ENCODE measurements around the gene NAXE.
"Not testable (repeated sequence)": the region's sequence is repeated elsewhere in the genome, so short reads cannot be mapped to it uniquely, and the experiment has no call there.

NAXE gene

GRCh38 chr1:156591432-156592157 is at the start of gene NAXE:
Gene NAXE (plus strand): TSS chr1:156591776. CDS start chr1:156591805, 29 bp downstream.
- peak; percentile 38 for DNase-seq (ENCODE audit: low read depth, low spot score)

- DNase-seq (ENCODE audit: low read depth, low spot score), result no peak
These were observed 48.5 kb upstream of the NAXE start for GRCh38 chr1:156543066-156543465.

GRCh38 chr1:156544592-156545102 is 46.9 kb upstream of the NAXE start:
- no peak for DNase-seq (ENCODE audit: low read depth, low spot score)

- no peak for DNase-seq (ENCODE audit: low read depth, low spot score)
These were observed 45.3 kb upstream of the NAXE start for GRCh38 chr1:156546267-156546666.

- no peak for DNase-seq (ENCODE audit: low read depth, low spot score)
These were observed 44.1 kb upstream of the NAXE start for GRCh38 chr1:156547434-156547833.

- no peak for DNase-seq (ENCODE audit: low read depth, low spot score)
These were observed 43.6 kb upstream of the NAXE start for GRCh38 chr1:156547982-156548381.

- no peak for DNase-seq (ENCODE audit: low read depth, low spot score)
These were observed 42.2 kb upstream of the NAXE start for GRCh38 chr1:156549390-156549789.

GRCh38 chr1:156549831-156550230 is 41.7 kb upstream of the NAXE start:
- no peak for DNase-seq (ENCODE audit: low read depth, low spot score)

- no peak for DNase-seq (ENCODE audit: low read depth, low spot score)
These were observed 41.2 kb upstream of the NAXE start for GRCh38 chr1:156550346-156550745.

GRCh38 chr1:156551066-156551643 is 40.4 kb upstream of the NAXE start:
- no peak for DNase-seq (ENCODE audit: low read depth, low spot score)

GRCh38 chr1:156551869-156552268 is 39.7 kb upstream of the NAXE start:
- DNase-seq (ENCODE audit: low read depth, low spot score), result no peak

GRCh38 chr1:156552518-156552917 is 39.1 kb upstream of the NAXE start:
- no peak for DNase-seq (ENCODE audit: low read depth, low spot score)

GRCh38 chr1:156552937-156553336 is 38.6 kb upstream of the NAXE start:
- not testable (repeated sequence) for DNase-seq (ENCODE audit: low read depth, low spot score)

- no peak for DNase-seq (ENCODE audit: low read depth, low spot score)
These were observed 37.6 kb upstream of the NAXE start for GRCh38 chr1:156553860-156554485.

GRCh38 chr1:156554971-156555370 is 36.6 kb upstream of the NAXE start:
- DNase-seq (ENCODE audit: low read depth, low spot score), result no peak

- no peak for DNase-seq (ENCODE audit: low read depth, low spot score)
These were observed 35.9 kb upstream of the NAXE start for GRCh38 chr1:156555715-156556114.

- DNase-seq (ENCODE audit: low read depth, low spot score), result no peak
These were observed 35.2 kb upstream of the NAXE start for GRCh38 chr1:156556354-156556753.

- DNase-seq (ENCODE audit: low read depth, low spot score), result no peak
These were observed 32.3 kb upstream of the NAXE start for GRCh38 chr1:156559086-156559796.

GRCh38 chr1:156559797-156560385 is 31.7 kb upstream of the NAXE start:
- DNase-seq (ENCODE audit: low read depth, low spot score), result no peak

- DNase-seq (ENCODE audit: low read depth, low spot score), result no peak
These were observed 30.9 kb upstream of the NAXE start for GRCh38 chr1:156560585-156561163.

GRCh38 chr1:156565519-156565918 is 26.1 kb upstream of the NAXE start:
- DNase-seq (ENCODE audit: low read depth, low spot score), result no peak
